ENCODE data around the gene UBR2. TPM values are rescaled to one million over a fixed set of nuclear protein-coding genes. Genes with fewer than 3 reads are reported as not detected.

Gene UBR2
- total and polyA plus RNA-seq, 2 donors from 2014 or later = 7.6 to 35.2 TPM

- TF ChIP-seq CTCF (IDR thresholded peaks at IDR 0.05; ENCODE audit: borderline replicate concordance, extremely low read depth, insufficient read depth) = no peak
- FAIRE-seq = no peak
Measured at GRCh38 chr6:42679358-42679757, 115.5 kb downstream of the UBR2 start.

GRCh38 chr6:42688281-42688680, 124.5 kb downstream of the UBR2 start:
- peaks cover 0 to 6% (median 0%) of the 10 kb centered on the region in 3 donors for H3K4me1 ChIP-seq (ENCODE audit: control insufficient read depth in 2 of 3, insufficient read depth in 2 of 3, low read depth in 1 of 3, low read length in 3 of 3)
- no peaks in the 10 kb centered on the region for H3K9me3 ChIP-seq (ENCODE audit: control insufficient read depth in 2 of 3, insufficient read depth in 1 of 3, low read length in 3 of 3)
- DNase-seq (no peak), FAIRE-seq (no peak)
- H3K27me3 ChIP-seq (ENCODE audit: control insufficient read depth, insufficient read depth, low read length) = no peaks in the 10 kb centered on the region
- no peak overlapping the region for H3K27ac ChIP-seq (ENCODE audit: low read depth in 2 of 2, low read length in 2 of 2)
- H3K4me3 ChIP-seq (ENCODE audit: low read length in 3 of 3) = no peak overlapping the region
- intact Hi-C loops (cut with DNase I) = no loop called here
- peaks cover 6 to 59% (median 45%) of the 10 kb centered on the region in 3 donors for H3K36me3 ChIP-seq (ENCODE audit: control insufficient read depth in 2 of 3, insufficient read depth in 3 of 3, low read length in 3 of 3)
- H3K9ac ChIP-seq (ENCODE audit: low read length in 3 of 3) = no peak overlapping the region
- no peak for TF ChIP-seq CTCF (IDR thresholded peaks at IDR 0.05; ENCODE audit: borderline replicate concordance, extremely low read depth, insufficient read depth)

More at GRCh38 chr6:42679358-42679757, 115.5 kb downstream of the UBR2 start:
- no peak for DNase-seq
- Histone ChIP-seq H3K27ac (ENCODE audit: low read depth in 2 of 2, low read length in 2 of 2) (no peak overlapping the region), H3K4me3 (ENCODE audit: low read length in 3 of 3) (no peak overlapping the region), H3K27me3 (ENCODE audit: control insufficient read depth, insufficient read depth, low read length) (no peaks in the 10 kb centered on the region), H3K9ac (ENCODE audit: low read length in 3 of 3) (no peak overlapping the region), H3K9me3 (ENCODE audit: control insufficient read depth in 2 of 3, insufficient read depth in 1 of 3, low read length in 3 of 3) (no peaks in the 10 kb centered on the region), H3K4me1 (ENCODE audit: control insufficient read depth in 2 of 3, insufficient read depth in 2 of 3, low read depth in 1 of 3, low read length in 3 of 3) (no peaks in the 10 kb centered on the region), H3K36me3 (ENCODE audit: control insufficient read depth in 2 of 3, insufficient read depth in 3 of 3, low read length in 3 of 3) (peaks cover 18 to 75% (median 43%) of the 10 kb centered on the region in 3 donors)
- intact Hi-C loops (cut with DNase I) = no loop called here

- Histone ChIP-seq H3K9me3 (ENCODE audit: control insufficient read depth in 2 of 3, insufficient read depth in 1 of 3, low read length in 3 of 3) (no peaks in the 10 kb centered on the region), H3K27ac (ENCODE audit: low read depth in 2 of 2, low read length in 2 of 2) (peak overlapping the region; percentile 63 to 69), H3K36me3 (ENCODE audit: control insufficient read depth in 2 of 3, insufficient read depth in 3 of 3, low read length in 3 of 3) (peaks cover 2 to 50% (median 40%) of the 10 kb centered on the region in 3 donors), H3K9ac (ENCODE audit: low read length in 3 of 3) (peak overlapping the region in 1 of 3 donors; percentile 24), H3K4me1 (ENCODE audit: control insufficient read depth in 2 of 3, insufficient read depth in 2 of 3, low read depth in 1 of 3, low read length in 3 of 3) (peaks cover 0 to 6% (median 0%) of the 10 kb centered on the region in 3 donors), H3K4me3 (ENCODE audit: low read length in 3 of 3) (no peak overlapping the region), H3K27me3 (ENCODE audit: control insufficient read depth, insufficient read depth, low read length) (no peaks in the 10 kb centered on the region)
- intact Hi-C loops (cut with DNase I) = no loop called here
- TF ChIP-seq CTCF (IDR thresholded peaks at IDR 0.05; ENCODE audit: borderline replicate concordance, extremely low read depth, insufficient read depth) = no peak
- DNase-seq (no peak), FAIRE-seq (no peak)
Measured at GRCh38 chr6:42689371-42689770, 125.5 kb downstream of the UBR2 start.

Measured in kidney (tissue), 14 donors.